ENCODE results near the gene TNS4. TPM values are rescaled to one million over a fixed set of nuclear protein-coding genes. Genes with fewer than 3 reads are reported as not detected.

Gene TNS4
- total and polyA plus RNA-seq, 2 of the 4 experiments (the other 2 are of a cell fraction): not detected

DNA sequence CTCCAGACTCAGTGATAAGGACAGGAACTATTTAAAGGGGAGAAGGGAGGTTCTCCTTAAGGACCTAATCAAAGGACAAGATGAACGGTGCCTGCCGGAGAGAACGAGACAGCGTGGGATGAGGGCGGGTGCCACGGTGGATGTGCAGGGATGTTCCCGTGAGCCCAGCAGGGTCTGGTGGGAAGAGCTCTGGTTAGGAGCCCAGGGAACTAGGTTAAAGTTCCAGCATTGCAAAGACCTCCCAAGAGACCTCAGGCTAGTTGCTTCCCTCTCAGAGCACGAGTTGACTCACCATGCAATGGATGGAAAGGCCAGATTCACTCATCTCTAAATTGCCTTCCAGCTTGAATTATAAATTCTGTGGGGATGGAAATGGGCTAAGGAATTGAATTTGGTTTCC, 49.2 kb upstream of the TNS4 start:
- peak overlapping the region; percentile 99 for H3K14ac ChIP-seq (replicated peaks; ENCODE audit: low read depth, low read length)
- peaks cover 12 to 53% of the 10 kb centered on the region in 2 experiments; a peak in 3 of 4 replicates for H3K79me1 ChIP-seq (ENCODE audit: low read depth in 1 of 2, low read length in 2 of 2)
- no TSS peak for BruUV-seq (replicated peaks)
- peaks cover 46% of the 10 kb centered on the region for H3K9me1 ChIP-seq (ENCODE audit: insufficient read depth, low read length)
- WGBS, 2 experiments (ENCODE audit: extremely low coverage in 2 of 2, insufficient read length in 1 of 2): 75% methylated on average over 1 of the region's 8 CpGs; no CpG with 5 or more reads in 1 of the 2 experiments
- CTCF ChIA-PET: interaction anchor here (0.6 to 3.3 kb wide), 6 partner anchors 9 to 234 kb away, joined by 3 to 16 read pairs (median 6); no protein-coding TSS in a partner anchor
- peak overlapping the region; percentile 89 to 97 for H4K8ac ChIP-seq (ENCODE audit: low read depth in 2 of 2, low read length in 2 of 2)
- H4K20me1 ChIP-seq (ENCODE audit: insufficient read depth, low read length): no peaks in the 10 kb centered on the region
- peak overlapping the region; percentile 99 for H3K56ac ChIP-seq (ENCODE audit: extremely low read depth, insufficient read depth, low read length)
- POLR2A ChIA-PET (ENCODE audit: unreplicated experiment): interaction anchor here (1.0 to 1.6 kb wide), 2 partner anchors 8 to 106 kb away, joined by 5 read pairs; no protein-coding TSS in a partner anchor
- H3K4me1 ChIP-seq (ENCODE audit: control insufficient read depth, insufficient read depth, low read length): peaks cover 57% of the 10 kb centered on the region
- in situ Hi-C loops (cut with MboI; ENCODE audit: low sequenced_read_pairs) (no loop called here), dilution Hi-C loops (cut with HindIII; ENCODE audit: low sequenced_read_pairs, unreplicated experiment) (no loop called here), intact Hi-C loops (cut with micrococcal nuclease) (loop anchor here (1.0 kb wide), 1 partner anchor 8 kb away; no protein-coding TSS in a partner anchor)
- peak overlapping the region; percentile 100 for H3K18ac ChIP-seq (ENCODE audit: low read depth, low read length)
- H4K91ac ChIP-seq (ENCODE audit: insufficient read depth, low read depth, low read length): peak overlapping the region; percentile 100
- H2AK9ac ChIP-seq (replicated peaks; ENCODE audit: low read depth, low read length, poor library complexity): peak overlapping the region; percentile 84
- H2AFZ ChIP-seq (replicated peaks; ENCODE audit: low read length, poor library complexity): peak overlapping the region; percentile 9
- ATAC-seq (ENCODE audit: low read depth) (no peak), DNase-seq (peak; percentile 74)
- H3K4me2 ChIP-seq (ENCODE audit: low read depth, low read length): no peak overlapping the region
- peak overlapping the region; percentile 100; the same call in 2 of the 3 replicates for H2BK15ac ChIP-seq (ENCODE audit: low read depth, low read length)
- H3K36me3 ChIP-seq (ENCODE audit: control insufficient read depth, insufficient read depth, low read length): no peaks in the 10 kb centered on the region
- TF ChIP-seq CEBPB (IDR thresholded peaks at IDR 0.05; ENCODE audit: low read depth, low read length): peak; percentile 27; the same call in 1 of the 2 replicates
- TF ChIP-seq RAD21 (IDR thresholded peaks at IDR 0.05; ENCODE audit: low read length): no peak
- no peak for TF ChIP-seq RCOR1 (IDR thresholded peaks at IDR 0.05; ENCODE audit: insufficient replicate concordance, low read length)
- no peak for TF ChIP-seq ELK1 (IDR thresholded peaks at IDR 0.05; ENCODE audit: borderline replicate concordance, low read depth, low read length)
- TF ChIP-seq CHD1 (IDR thresholded peaks at IDR 0.05; ENCODE audit: low read depth, low read length): no peak; the same call in 1 of the 2 replicates
- H2BK5ac ChIP-seq (ENCODE audit: low read depth, low read length, poor library complexity, severe bottlenecking): peak overlapping the region; percentile 100
- no peaks in the 10 kb centered on the region for H3K27me3 ChIP-seq (ENCODE audit: control insufficient read depth, insufficient read depth, low read length)
- peak overlapping the region; percentile 98 for H3K27ac ChIP-seq (ENCODE audit: insufficient read depth, low read length)
- peak overlapping the region; percentile 100 for H3K4ac ChIP-seq (ENCODE audit: low read depth, low read length)
- peak overlapping the region; percentile 98 for H3K23ac ChIP-seq (ENCODE audit: low read depth, low read length)
- H2BK120ac ChIP-seq (ENCODE audit: low read depth, low read length): peak overlapping the region; percentile 100
- H4K5ac ChIP-seq (ENCODE audit: low read depth, low read length): peak overlapping the region; percentile 100
- H3K9me3 ChIP-seq (ENCODE audit: control insufficient read depth, insufficient read depth, low read length): no peaks in the 10 kb centered on the region
- no peak overlapping the region for H3K4me3 ChIP-seq (ENCODE audit: insufficient read depth, low read depth, low read length)
- peak overlapping the region; percentile 100 for H2AK5ac ChIP-seq (ENCODE audit: low read depth, low read length)
- H3K9ac ChIP-seq (ENCODE audit: low read depth, low read length): peak overlapping the region; percentile 62
- peak overlapping the region; percentile 100 for H2BK20ac ChIP-seq (ENCODE audit: low read depth, low read length)
